IMR-90 (cell line): ENCODE data around the gene TMED4. TPM values are rescaled to one million over a fixed set of nuclear protein-coding genes. Genes with fewer than 3 reads are reported as not detected.

Source experiments
- ATAC-seq: fragments of 200-7000 bp; cut with Tn5 transposase; 2 replicates; pipeline ENCODE4 v1.9.1; 2020; ENCODE audit warnings: low read depth, mild to moderate bottlenecking, moderate library complexity
- BruUV-seq: library from RNA; stranded (reverse); fragments of 400-500 nt; replicated peaks from 2 replicates; lab custom pipeline; 2021; lab: Mats Ljungman, UMichigan
- CTCF ChIA-PET: fragments of 300-600 bp; formaldehyde crosslinking; extraction: SDS; loops from one replicate; lab custom pipeline; 2021; ENCODE audit warnings: antibody characterized with exemption; lab: Yijun Ruan, JAX
- POLR2A ChIA-PET: fragments of 300-600 bp; sonication (Branson Sonifier 250); formaldehyde crosslinking; loops from one replicate; lab custom pipeline; 2022; ENCODE audit warnings: antibody characterized with exemption; ENCODE audit not compliant: unreplicated experiment; lab: Charles Lee
- DNase-seq: peaks from one replicate; pipeline ENCODE4 v3.0.0; 2013
- H2AFZ ChIP-seq: replicated peaks from 2 replicates; pipeline ENCODE3; 2013; ENCODE audit warnings: low read length, mild to moderate bottlenecking; ENCODE audit not compliant: poor library complexity
- H2AK5ac ChIP-seq: 2 replicates; pipeline ENCODE4 v1.6.1; 2013; ENCODE audit warnings: low read depth, low read length, inconsistent platforms
- H2AK9ac ChIP-seq: replicated peaks from 2 replicates; pipeline ENCODE3; 2013; ENCODE audit warnings: mild to moderate bottlenecking, low read depth, low read length, moderate library complexity; ENCODE audit not compliant: poor library complexity
- H2BK120ac ChIP-seq: 2 replicates; pipeline ENCODE4 v1.6.1; 2013; ENCODE audit warnings: low read depth, low read length, inconsistent platforms
- H2BK15ac ChIP-seq: 3 replicates; pipeline ENCODE4 v1.6.1; 2013; ENCODE audit warnings: low read depth, low read length, inconsistent platforms
- H2BK20ac ChIP-seq: 2 replicates; pipeline ENCODE4 v1.6.1; 2013; ENCODE audit warnings: low read depth, mild to moderate bottlenecking, inconsistent platforms, low read length, moderate library complexity
- H2BK5ac ChIP-seq: 2 replicates; pipeline ENCODE4 v1.6.1; 2013; ENCODE audit warnings: mild to moderate bottlenecking, low read depth, low read length, inconsistent platforms; ENCODE audit not compliant: poor library complexity, severe bottlenecking
- H3K14ac ChIP-seq: replicated peaks from 2 replicates; pipeline ENCODE4 v1.6.1; 2013; ENCODE audit warnings: low read depth, low read length, inconsistent platforms
- H3K18ac ChIP-seq: 2 replicates; pipeline ENCODE4 v1.6.1; 2013; ENCODE audit warnings: low read depth, low read length, control low read depth
- H3K23ac ChIP-seq: 2 replicates; pipeline ENCODE4 v1.6.1; 2013; ENCODE audit warnings: low read depth, low read length, inconsistent platforms
- H3K27ac ChIP-seq: 2 replicates; pipeline ENCODE4 v1.5.1; 2013; ENCODE audit warnings: mild to moderate bottlenecking, control low read depth, low read length; ENCODE audit not compliant: insufficient read depth
- H3K27me3 ChIP-seq: 2 replicates; pipeline ENCODE4 v1.6.1; 2013; ENCODE audit warnings: low read length; ENCODE audit not compliant: control insufficient read depth, insufficient read depth
- H3K36me3 ChIP-seq: 2 replicates; pipeline ENCODE4 v1.6.1; 2013; ENCODE audit warnings: low read length, mixed read lengths; ENCODE audit not compliant: control insufficient read depth, insufficient read depth
- H3K4ac ChIP-seq: 2 replicates; pipeline ENCODE4 v1.6.1; 2013; ENCODE audit warnings: low read depth, low read length, inconsistent platforms
- H3K4me1 ChIP-seq: 2 replicates; pipeline ENCODE4 v1.6.1; 2013; ENCODE audit warnings: low read length, mixed read lengths; ENCODE audit not compliant: control insufficient read depth, insufficient read depth
- H3K4me2 ChIP-seq: 2 replicates; pipeline ENCODE4 v1.6.1; 2013; ENCODE audit warnings: low read depth, mild to moderate bottlenecking, control low read depth, low read length, moderate library complexity
- H3K4me3 ChIP-seq: 2 replicates; pipeline ENCODE4 v1.5.1; 2013; ENCODE audit warnings: low read depth, mild to moderate bottlenecking, control low read depth, low read length, moderate library complexity; ENCODE audit not compliant: insufficient read depth
- H3K56ac ChIP-seq: 2 replicates; pipeline ENCODE4 v1.6.1; 2013; ENCODE audit warnings: low read length, inconsistent platforms; ENCODE audit not compliant: insufficient read depth; ENCODE audit errors: extremely low read depth
- H3K79me1 ChIP-seq, 2 experiments: 2 replicates each; pipeline ENCODE4 v1.6.1; 2013; ENCODE audit warnings: low read length in 2 of 2, inconsistent platforms in 1 of 2, low read depth in 1 of 2
- H3K9ac ChIP-seq: 2 replicates; pipeline ENCODE4 v1.6.1; 2013; ENCODE audit warnings: low read depth, low read length, control low read depth
- H3K9me1 ChIP-seq: 2 replicates; pipeline ENCODE4 v1.6.1; 2013; ENCODE audit warnings: low read length, inconsistent platforms; ENCODE audit not compliant: insufficient read depth
- H3K9me3 ChIP-seq: 2 replicates; pipeline ENCODE4 v1.6.1; 2013; ENCODE audit warnings: low read length; ENCODE audit not compliant: control insufficient read depth, insufficient read depth
- H4K20me1 ChIP-seq: 2 replicates; pipeline ENCODE4 v1.6.1; 2013; ENCODE audit warnings: low read length, inconsistent platforms; ENCODE audit not compliant: insufficient read depth
- H4K5ac ChIP-seq: 2 replicates; pipeline ENCODE4 v1.6.1; 2013; ENCODE audit warnings: mild to moderate bottlenecking, low read depth, low read length, control low read depth
- H4K8ac ChIP-seq, 2 experiments: 2 replicates each; pipeline ENCODE4 v1.6.1; 2013; ENCODE audit warnings: low read depth in 2 of 2, low read length in 2 of 2, control low read depth in 1 of 2, inconsistent platforms in 1 of 2
- H4K91ac ChIP-seq: 2 replicates; pipeline ENCODE4 v1.6.1; 2013; ENCODE audit warnings: low read depth, low read length, inconsistent platforms; ENCODE audit not compliant: insufficient read depth
- BHLHE40 ChIP-seq: fragments of 150-350 bp; IDR thresholded peaks from 2 replicates; pipeline ENCODE4 v1.6.1; 2016; ENCODE audit warnings: mild to moderate bottlenecking, low read depth, low read length
- CTCF ChIP-seq: conservative IDR thresholded peaks from 2 replicates; pipeline ENCODE4 v1.5.1; 2012; ENCODE audit warnings: mild to moderate bottlenecking, low read depth, low read length, improper control_type of control experiment
- MAZ ChIP-seq: IDR thresholded peaks from 2 replicates; pipeline ENCODE4 v1.6.1; 2012; ENCODE audit warnings: low read depth, mild to moderate bottlenecking, low read length, improper control_type of control experiment, moderate library complexity, borderline replicate concordance
- NFE2L2 ChIP-seq: fragments of 150-350 bp; IDR thresholded peaks from 2 replicates; pipeline ENCODE4 v1.6.1; 2016; ENCODE audit warnings: low read depth, mild to moderate bottlenecking, low read length
- POLR2A ChIP-seq: IDR thresholded peaks from 2 replicates; pipeline ENCODE4 v1.6.1; 2012; ENCODE audit warnings: mild to moderate bottlenecking, low read depth, low read length
- RAD21 ChIP-seq: IDR thresholded peaks from 2 replicates; pipeline ENCODE4 v1.6.1; 2012; ENCODE audit warnings: low read length, improper control_type of control experiment
- RFX5 ChIP-seq: IDR thresholded peaks from 2 replicates; pipeline ENCODE4 v1.8.0; 2012; ENCODE audit warnings: low read depth, mild to moderate bottlenecking, low read length, moderate library complexity
- SMC3 ChIP-seq: fragments of 150-350 bp; IDR thresholded peaks from 2 replicates; pipeline ENCODE4 v1.6.1; 2016; ENCODE audit warnings: low read depth, mild to moderate bottlenecking, antibody characterized with exemption, low read length, moderate library complexity
- WGBS, 2 experiments: methylation state at CpG; one replicate each; pipeline versions ENCODE4 v1.1.5 to v1.1.7; 2013; ENCODE audit warnings: missing lambda C conversion rate in 2 of 2; ENCODE audit not compliant: insufficient read length in 1 of 2; ENCODE audit errors: extremely low coverage in 2 of 2; 5-methylcytosine and 5-hydroxymethylcytosine counted together
- dilution Hi-C: fragments of 300-500 bp; cut with HindIII; formaldehyde crosslinking; loops from one replicate; pipeline ENCODE4 v1.14.3; 2018; ENCODE audit warnings: low sequenced_read_pairs; ENCODE audit not compliant: unreplicated experiment
- in situ Hi-C: fragments of 300-500 bp; cut with MboI; formaldehyde crosslinking; loops from 3 replicates; pipeline ENCODE4 v1.14.3; 2019; ENCODE audit warnings: low sequenced_read_pairs, inconsistent platforms, mixed read lengths
- intact Hi-C: fragments of 100-400 bp; cut with micrococcal nuclease; formaldehyde crosslinking; loops from 2 replicates; pipeline ENCODE4 v1.10.0; 2022
- polyA plus RNA-seq, 3 experiments: library from polyadenylated mRNA; depleted of rRNA; stranded (reverse); fragments of >200 nt; gene quantifications; 2 replicates each; pipeline ENCODE4 v1.2.3, GENCODE V29; 2012; ENCODE audit warnings: low replicate concordance in 1 of 3
- total RNA-seq: library from RNA; depleted of rRNA; stranded (reverse); fragments of >200 nt; gene quantifications from 2 replicates; pipeline ENCODE4 v1.2.3, GENCODE V29; 2012
- TF ChIP-seq, protein P1 (sequence below): fragments of 150-350 bp; IDR thresholded peaks from 2 replicates; pipeline ENCODE4 v1.6.1; 2017; ENCODE audit warnings: mild to moderate bottlenecking, antibody characterized with exemption, low read length, low read depth

TMED4 gene
- total and polyA plus RNA-seq, 2 of the 4 experiments (the other 2 are of a cell fraction), result 58.6 to 92.7 TPM

DNA sequence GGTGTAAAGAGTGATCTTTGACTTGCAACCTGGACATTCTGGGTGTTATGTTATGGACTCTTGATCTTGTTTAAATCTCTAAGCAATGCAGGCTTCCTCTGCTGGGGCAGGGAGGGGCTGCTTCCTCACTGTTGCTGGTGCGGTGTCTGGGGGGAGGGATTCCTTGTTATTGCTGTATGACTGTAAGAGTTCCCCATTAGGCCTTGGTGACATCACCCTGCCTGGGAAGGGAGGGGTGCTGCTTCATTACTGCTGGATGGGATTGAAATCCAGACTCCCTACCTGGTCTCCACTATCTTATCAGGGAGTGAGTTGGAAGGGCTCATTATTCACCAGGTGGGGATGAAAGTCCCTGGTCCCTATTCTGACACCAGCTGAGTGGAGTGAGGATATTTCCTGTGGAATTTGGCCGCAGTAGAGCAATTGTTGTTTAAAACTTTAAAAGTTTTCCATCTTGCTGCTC, 33.1 kb upstream of the TMED4 start:
- Histone ChIP-seq H3K79me1 (peaks cover 20 to 52% of the 10 kb centered on the region in 2 experiments; a peak in 3 of 4 replicates), H4K20me1 (peaks cover 15% of the 10 kb centered on the region), H2AK5ac (no peak overlapping the region), H3K9me1 (peaks cover 5% of the 10 kb centered on the region), H3K14ac (no peak overlapping the region), H3K23ac (no peak overlapping the region), H3K4me2 (no peak overlapping the region), H3K27ac (no peak overlapping the region), H3K9ac (no peak overlapping the region), H3K4me3 (no peak overlapping the region), H2AFZ (no peak overlapping the region), H2BK5ac (no peak overlapping the region), H2BK20ac (no peak overlapping the region), H2BK15ac (no peak overlapping the region; the same call in 2 of the 3 replicates), H4K5ac (no peak overlapping the region), H2AK9ac (no peak overlapping the region), H3K18ac (no peak overlapping the region), H2BK120ac (no peak overlapping the region), H3K36me3 (peaks cover 2% of the 10 kb centered on the region; the same call in 1 of the 2 replicates), H3K4ac (no peak overlapping the region), H3K4me1 (peaks cover 5% of the 10 kb centered on the region), H3K9me3 (no peaks in the 10 kb centered on the region), H3K56ac (no peak overlapping the region), H3K27me3 (no peaks in the 10 kb centered on the region), H4K8ac (no peak overlapping the region), H4K91ac (no peak overlapping the region)
- POLR2A ChIA-PET, result no interaction called here
- DNase-seq (peak; percentile 48), ATAC-seq (no peak)
- dilution Hi-C loops, result no loop called here
- intact Hi-C loops, result no loop called here
- in situ Hi-C loops, result no loop called here
- no TSS peak for BruUV-seq
- no CpG with 5 or more reads among the region's 2 CpGs for WGBS, 2 experiments
- CTCF ChIA-PET, result no interaction called here
- TF ChIP-seq NFE2L2 (no peak), CTCF (no peak), SMC3 (no peak), RFX5 (no peak), POLR2A (no peak), BHLHE40 (no peak), MAZ (no peak), RAD21 (no peak)
- TF ChIP-seq, protein P1, sequence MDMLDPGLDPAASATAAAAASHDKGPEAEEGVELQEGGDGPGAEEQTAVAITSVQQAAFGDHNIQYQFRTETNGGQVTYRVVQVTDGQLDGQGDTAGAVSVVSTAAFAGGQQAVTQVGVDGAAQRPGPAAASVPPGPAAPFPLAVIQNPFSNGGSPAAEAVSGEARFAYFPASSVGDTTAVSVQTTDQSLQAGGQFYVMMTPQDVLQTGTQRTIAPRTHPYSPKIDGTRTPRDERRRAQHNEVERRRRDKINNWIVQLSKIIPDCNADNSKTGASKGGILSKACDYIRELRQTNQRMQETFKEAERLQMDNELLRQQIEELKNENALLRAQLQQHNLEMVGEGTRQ, result no peak
